ENCODE results near the gene MS4A8.

DNA sequence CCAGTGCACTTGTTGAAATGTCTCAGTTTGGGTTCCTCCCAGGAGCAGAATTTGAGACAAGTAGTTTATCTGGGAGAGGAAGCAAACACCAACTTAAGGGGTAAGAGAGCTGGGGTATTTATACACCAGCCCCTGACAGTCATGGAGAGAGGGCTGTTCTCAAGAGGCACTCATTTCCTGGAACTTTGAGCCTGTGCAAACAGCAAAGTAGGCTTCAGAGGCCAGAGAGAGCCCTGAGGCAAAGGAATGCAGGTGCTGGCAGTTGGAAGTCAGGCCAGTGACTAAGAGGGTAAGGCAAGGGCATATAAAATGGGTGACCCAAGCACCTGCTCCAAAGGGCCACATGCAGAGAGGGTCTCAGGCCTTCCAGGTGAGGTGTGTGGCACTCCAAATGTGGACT is 41.2 kb downstream of the MS4A8 start:
- no peak for TF ChIP-seq CTCF (IDR thresholded peaks at IDR 0.05)
- TF ChIP-seq EZH2phosphoT487 (IDR thresholded peaks at IDR 0.05) = no peak

All from neural progenitor cell (in vitro differentiated cells).